H1 (cell line): ENCODE measurements around the gene RPP30. TPM values are rescaled to one million over a fixed set of nuclear protein-coding genes. Genes with fewer than 3 reads are reported as not detected.

ENCODE experiments used
- CTCF ChIA-PET: fragments of 300-600 bp; sonication (Branson Sonifier 250); formaldehyde crosslinking; loops from one replicate; lab custom pipeline; 2021; ENCODE audit not compliant: partially characterized antibody; lab: Charles Lee
- POLR2A ChIA-PET: fragments of 300-600 bp; sonication (Branson Sonifier 250); formaldehyde crosslinking; loops from one replicate; lab custom pipeline; 2021; ENCODE audit warnings: inconsistent platforms; ENCODE audit not compliant: partially characterized antibody; lab: Charles Lee
- DNase-seq, 2 experiments: peaks; one replicate each; pipeline versions ENCODE4 v3.0.0 to v3.0.0-alpha.2; 2010 to 2022; ENCODE audit warnings: low spot score in 2 of 2, low read depth in 1 of 2, mixed read lengths in 1 of 2
- FAIRE-seq: peaks from 2 replicates; lab custom pipeline; 2011; peaks lifted over from hg19 to GRCh38; lab: Jason Lieb, UNC
- H2AFZ ChIP-seq: 2 replicates; pipeline ENCODE4 v1.8.1; 2012; ENCODE audit warnings: low read length, inconsistent platforms
- H2AK5ac ChIP-seq: 2 replicates; pipeline ENCODE4 v1.6.1; 2013; ENCODE audit warnings: low read depth, low read length
- H2BK120ac ChIP-seq: replicated peaks from 2 replicates; pipeline ENCODE3; 2013; ENCODE audit warnings: low read depth, low read length, inconsistent platforms
- H2BK12ac ChIP-seq: 2 replicates; pipeline ENCODE4 v1.6.1; 2013; ENCODE audit warnings: low read depth, low read length
- H2BK15ac ChIP-seq: 2 replicates; pipeline ENCODE4 v1.6.1; 2013; ENCODE audit warnings: low read length
- H2BK20ac ChIP-seq: 2 replicates; pipeline ENCODE4 v1.6.1; 2013; ENCODE audit warnings: low read length
- H2BK5ac ChIP-seq: 2 replicates; pipeline ENCODE4 v1.6.1; 2013; ENCODE audit warnings: low read depth, low read length
- H3K14ac ChIP-seq: 2 replicates; pipeline ENCODE4 v1.6.1; 2013; ENCODE audit warnings: inconsistent platforms; ENCODE audit not compliant: insufficient read length
- H3K18ac ChIP-seq: 2 replicates; pipeline ENCODE4 v1.6.1; 2013; ENCODE audit warnings: low read length; ENCODE audit errors: extremely low read depth
- H3K23ac ChIP-seq: 2 replicates; pipeline ENCODE4 v1.6.1; 2013; ENCODE audit warnings: inconsistent platforms; ENCODE audit not compliant: insufficient read length
- H3K23me2 ChIP-seq: 2 replicates; pipeline ENCODE4 v1.6.1; 2013; ENCODE audit warnings: low read depth, low read length
- H3K27ac ChIP-seq: 2 replicates; pipeline ENCODE4 v1.6.1; 2011; ENCODE audit warnings: low read depth, low read length, inconsistent platforms
- H3K27me3 ChIP-seq, 4 experiments: replicated peaks in 1 of 4; 1 replicate in 1 of 4; 2 replicates in 3 of 4; pipeline versions ENCODE4 v1.6.1 to v1.8.1; 2011 to 2013; ENCODE audit warnings: low read length in 3 of 4, mild to moderate bottlenecking in 3 of 4, inconsistent platforms in 2 of 4, mixed read lengths in 2 of 4, moderate library complexity in 1 of 4; ENCODE audit not compliant: control insufficient read depth in 3 of 4, insufficient read depth in 3 of 4; ENCODE audit errors: extremely low read depth in 1 of 4
- H3K36me3 ChIP-seq, 4 experiments: 2 replicates each; pipeline versions ENCODE4 v1.6.1 to v1.8.1; 2011 to 2013; ENCODE audit warnings: mild to moderate bottlenecking in 4 of 4, low read length in 3 of 4, moderate library complexity in 2 of 4, control low read depth in 1 of 4, inconsistent platforms in 1 of 4; ENCODE audit not compliant: insufficient read depth in 4 of 4, control insufficient read depth in 2 of 4
- H3K4ac ChIP-seq: replicated peaks from 2 replicates; pipeline ENCODE3; 2013; ENCODE audit warnings: low read length, low read depth, mixed read lengths, inconsistent platforms; ENCODE audit not compliant: insufficient read length
- H3K4me1 ChIP-seq, 4 experiments: replicated peaks in 1 of 4; 1 replicate in 1 of 4; 2 replicates in 3 of 4; pipeline versions ENCODE4 v1.6.1 to v1.8.1; 2011 to 2013; ENCODE audit warnings: low read length in 3 of 4, inconsistent platforms in 2 of 4, mixed read lengths in 1 of 4; ENCODE audit not compliant: insufficient read depth in 4 of 4, control insufficient read depth in 3 of 4
- H3K4me2 ChIP-seq, 2 experiments: 2 replicates each; pipeline versions ENCODE4 v1.6.1 to v1.8.1; 2011 to 2013; ENCODE audit warnings: low read depth in 2 of 2, low read length in 2 of 2, control low read depth in 1 of 2, inconsistent platforms in 1 of 2, mild to moderate bottlenecking in 1 of 2; ENCODE audit not compliant: insufficient read depth in 1 of 2
- H3K4me3 ChIP-seq, 4 experiments: fragments of 200-600, 300-600 bp in 1 of 4; sonication (generic), shearing (Covaris generic), sonication (Bioruptor Twin) in 1 of 4; 2 replicates each; pipeline versions ENCODE4 v1.5.1 to v1.8.1; 2011 to 2016; ENCODE audit warnings: low read length in 4 of 4, low read depth in 3 of 4, control low read depth in 2 of 4, inconsistent platforms in 2 of 4, mild to moderate bottlenecking in 2 of 4, mixed read lengths in 1 of 4, moderate library complexity in 1 of 4; ENCODE audit not compliant: insufficient read depth in 2 of 4; ENCODE audit errors: extremely low read depth in 1 of 4
- H3K56ac ChIP-seq: replicated peaks from 2 replicates; pipeline ENCODE3; 2013; ENCODE audit warnings: low read depth, mild to moderate bottlenecking, mixed read lengths, low read length, inconsistent platforms; ENCODE audit not compliant: insufficient read length
- H3K79me1 ChIP-seq: 2 replicates; pipeline ENCODE4 v1.6.1; 2013; ENCODE audit warnings: low read depth, low read length, control low read depth
- H3K79me2 ChIP-seq, 2 experiments: 2 replicates each; pipeline versions ENCODE4 v1.6.1 to v1.8.1; 2012 to 2013; ENCODE audit warnings: low read length in 2 of 2, mild to moderate bottlenecking in 2 of 2, inconsistent platforms in 1 of 2; ENCODE audit not compliant: insufficient read depth in 2 of 2, control insufficient read depth in 1 of 2
- H3K9ac ChIP-seq, 4 experiments: replicated peaks in 1 of 4; 1 replicate in 1 of 4; 2 replicates in 3 of 4; pipeline versions ENCODE4 v1.6.1 to v1.8.1; 2011 to 2013; ENCODE audit warnings: low read depth in 3 of 4, low read length in 3 of 4, control low read depth in 2 of 4, mild to moderate bottlenecking in 2 of 4, moderate library complexity in 2 of 4, inconsistent platforms in 1 of 4; ENCODE audit errors: extremely low read depth in 1 of 4
- H3K9me3 ChIP-seq, 2 experiments: 2 replicates each; pipeline versions ENCODE4 v1.6.1 to v1.8.1; 2012 to 2013; ENCODE audit warnings: mild to moderate bottlenecking in 2 of 2, moderate library complexity in 2 of 2, control low read depth in 1 of 2, inconsistent platforms in 1 of 2, low read depth in 1 of 2, low read length in 1 of 2, mixed read lengths in 1 of 2; ENCODE audit not compliant: insufficient read depth in 2 of 2
- H4K20me1 ChIP-seq, 2 experiments: replicated peaks in 1 of 2; 2 replicates each; pipeline versions ENCODE3 to v1.8.1; 2011 to 2013; ENCODE audit warnings: inconsistent platforms in 2 of 2, low read length in 2 of 2, mild to moderate bottlenecking in 1 of 2; ENCODE audit not compliant: insufficient read depth in 2 of 2, control insufficient read depth in 1 of 2
- H4K5ac ChIP-seq: 2 replicates; pipeline ENCODE4 v1.6.1; 2013; ENCODE audit warnings: low read length, low read depth, mixed read lengths, inconsistent platforms; ENCODE audit not compliant: insufficient read length
- H4K8ac ChIP-seq: 2 replicates; pipeline ENCODE4 v1.8.0; 2013; ENCODE audit warnings: mild to moderate bottlenecking, moderate library complexity, low read length, inconsistent platforms; ENCODE audit not compliant: insufficient read depth; ENCODE audit errors: extremely low read depth
- H4K91ac ChIP-seq: replicated peaks from 2 replicates; pipeline ENCODE3; 2013; ENCODE audit warnings: low read length, mixed read lengths, inconsistent platforms; ENCODE audit not compliant: insufficient read length
- EGR1 ChIP-seq: IDR thresholded peaks from 2 replicates; pipeline ENCODE4 v1.6.1; 2011; ENCODE audit warnings: low read depth, low read length, borderline replicate concordance
- EZH2 ChIP-seq: fragments of 200-600 bp; sonication (generic); IDR thresholded peaks from 2 replicates; pipeline ENCODE4 v1.7.1; 2012; ENCODE audit warnings: low read depth, mild to moderate bottlenecking, moderate library complexity, low read length, inconsistent platforms; ENCODE audit not compliant: severe bottlenecking
- SAP30 ChIP-seq: fragments of 300-600 bp; sonication (generic); IDR thresholded peaks from 2 replicates; pipeline ENCODE4 v1.7.1; 2012; ENCODE audit warnings: low read length, moderate library complexity, mild to moderate bottlenecking, inconsistent platforms; ENCODE audit not compliant: insufficient read depth, insufficient replicate concordance
- SUZ12 ChIP-seq: fragments of 200-600 bp; sonication (generic); IDR thresholded peaks from 2 replicates; pipeline ENCODE4 v1.6.1; 2012; ENCODE audit warnings: mild to moderate bottlenecking, inconsistent platforms, low read length, moderate library complexity, mixed read lengths
- TAF7 ChIP-seq: optimal IDR thresholded peaks from 2 replicates; pipeline ENCODE3; 2011; ENCODE audit warnings: low read depth, mild to moderate bottlenecking, inconsistent platforms, low read length, moderate library complexity, borderline replicate concordance
- TBP ChIP-seq: IDR thresholded peaks from 2 replicates; pipeline ENCODE4 v1.6.1; 2011; ENCODE audit warnings: low read depth, low read length, improper control_type of control experiment
- ZNF274 ChIP-seq: IDR thresholded peaks from 2 replicates; pipeline ENCODE4 v1.7.0; 2012; ENCODE audit warnings: low read length, borderline replicate concordance; ENCODE audit errors: extremely low read depth
- WGBS, 2 experiments: shearing (Covaris generic) in 1 of 2; methylation state at CpG; one replicate each; pipeline versions ENCODE4 v1.1.6 to v1.1.7; 2013 to 2015; ENCODE audit warnings: low lambda C conversion rate in 2 of 2, mixed read lengths in 2 of 2, inconsistent platforms in 1 of 2, low coverage in 1 of 2, missing lambda C conversion rate in 1 of 2; ENCODE audit not compliant: insufficient replicate concordance in 2 of 2, insufficient coverage in 1 of 2, insufficient read length in 1 of 2; ENCODE audit errors: extremely low coverage in 1 of 2, missing lambda C conversion rate in 1 of 2; 5-methylcytosine and 5-hydroxymethylcytosine counted together
- polyA plus RNA-seq, 7 experiments: library from polyadenylated mRNA; depleted of rRNA in 3 of 7; stranded (reverse) in 5 of 7; unstranded in 2 of 7; fragments of >200 nt in 5 of 7; fragments of 200-250 nt in 2 of 7; gene quantifications; 1 replicate in 5 of 7; 2 replicates in 1 of 7; 4 replicates in 1 of 7; pipeline versions ENCODE4 v1.2.1 to v1.2.3, GENCODE V29; 2011 to 2013; ENCODE audit warnings: missing spikeins in 2 of 7, mixed read lengths in 2 of 7
- total RNA-seq: library from RNA; stranded (reverse); fragmentation: NEBNext Ultra II Directional; extraction: Animal tissue kit (Norgen Biotek cat#: 25700); gene quantifications from 2 replicates; pipeline ENCODE4 v1.2.1, GENCODE V29; 2021

Gene RPP30
- total and polyA plus RNA-seq, 2 of the 8 experiments (the other 6 are each of a cell fraction or from before 2014, with no cell fraction given): 38.9 to 79.7 TPM

DNA sequence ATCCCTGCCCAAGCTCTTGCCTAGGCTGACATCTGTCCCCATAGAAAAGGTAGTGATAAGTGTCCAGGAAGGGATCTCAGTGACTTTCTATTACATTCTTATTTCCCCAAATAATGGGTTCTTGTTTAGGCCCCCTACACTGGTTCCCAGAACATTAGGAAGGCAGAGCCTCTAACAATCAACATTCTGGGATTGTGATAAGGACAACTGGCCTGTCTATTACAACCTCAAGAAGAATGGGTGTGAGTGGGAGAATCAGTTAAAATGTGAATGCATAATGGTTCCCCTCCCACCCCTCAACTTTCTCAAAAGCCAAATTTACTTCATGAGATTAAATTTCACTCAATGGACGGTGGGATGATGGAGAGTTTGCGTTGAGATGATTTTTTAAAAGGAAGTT lies 55.5 kb downstream of the RPP30 start:
- whole genome bisulfite sequencing, 2 experiments: 51 to 100% methylated on average over 1 to 2 of the region's 2 CpGs
- Histone ChIP-seq H3K4me1 (peaks cover 2 to 15% (median 12%) of the 10 kb centered on the region in 4 experiments; a peak in 5 of 7 replicates), H2AFZ (no peak overlapping the region), H4K91ac (no peak overlapping the region), H3K27ac (no peak overlapping the region), H2AK5ac (no peak overlapping the region), H3K9me3 (no peaks in the 10 kb centered on the region), H3K27me3 (peaks cover 86 to 97% (median 97%) of the 10 kb centered on the region in 4 experiments), H3K79me2 (no peaks in the 10 kb centered on the region), H4K5ac (no peak overlapping the region), H3K18ac (no peak overlapping the region), H3K56ac (no peak overlapping the region), H4K20me1 (peaks cover 20 to 24% of the 10 kb centered on the region in 2 experiments), H2BK15ac (no peak overlapping the region), H3K36me3 (no peaks in the 10 kb centered on the region; a peak in 2 of 8 replicates), H3K4ac (no peak overlapping the region), H2BK20ac (no peak overlapping the region), H3K23ac (no peak overlapping the region), H3K4me3 (no peak overlapping the region), H2BK120ac (no peak overlapping the region), H2BK5ac (no peak overlapping the region), H3K9ac (no peak overlapping the region), H4K8ac (no peak overlapping the region), H3K4me2 (no peak overlapping the region), H3K14ac (no peak overlapping the region), H3K23me2 (no peaks in the 10 kb centered on the region; the same call in 1 of the 2 replicates), H3K79me1 (no peaks in the 10 kb centered on the region), H2BK12ac (no peak overlapping the region)
- POLR2A ChIA-PET: interaction anchor here (1.5 kb wide), 1 partner anchor 10 kb away, joined by 4 read pairs; no protein-coding TSS in a partner anchor
- no peak for FAIRE-seq
- DNase-seq: no peak
- peak; percentile 61 for TF ChIP-seq EZH2
- TF ChIP-seq TAF7: no peak
- TF ChIP-seq SUZ12: peak; percentile 56; the same call in 1 of the 2 replicates
- TF ChIP-seq SAP30: no peak
- TF ChIP-seq TBP: no peak
- TF ChIP-seq ZNF274: no peak
- TF ChIP-seq EGR1: no peak
- CTCF ChIA-PET: interaction anchor here (0.6 to 2.5 kb wide), 4 partner anchors 9 to 323 kb away, joined by 3 to 13 read pairs (median 4); no protein-coding TSS in a partner anchor
